GM21526 (cell line): ENCODE data around the gene MFSD6L.

Experiments used
- ATAC-seq: cut with Tn5 transposase; IDR thresholded peaks from one replicate; pipeline ENCODE4 v1.9.1; 2021; ENCODE audit warnings: moderate library complexity; ENCODE audit not compliant: unreplicated experiment, low FRiP score

MFSD6L gene

DNA sequence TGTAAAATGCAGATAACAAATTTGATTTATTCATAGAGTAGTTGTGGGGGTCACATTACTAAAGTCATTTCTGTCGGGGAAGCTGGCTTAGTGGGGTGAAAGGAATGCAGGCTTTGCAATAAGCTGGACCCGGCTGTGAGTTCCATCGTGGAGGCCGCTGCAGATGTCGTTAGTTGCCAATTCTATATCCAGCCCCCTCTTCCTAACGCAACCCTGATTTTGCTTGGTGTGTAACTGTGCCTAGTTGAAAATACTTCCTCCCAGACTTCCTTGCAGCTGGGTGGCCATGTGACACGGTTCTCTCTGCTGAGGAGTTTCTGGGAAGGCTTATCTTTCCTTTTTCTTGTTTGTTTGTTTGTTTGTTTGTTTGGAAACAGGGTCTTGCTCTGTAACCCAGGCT is 4.5 kb downstream of the MFSD6L start:
- ATAC-seq: no peak

GRCh38 chr17:8793649-8794048 is 5.5 kb downstream of the MFSD6L start:
- no peak for ATAC-seq

DNA sequence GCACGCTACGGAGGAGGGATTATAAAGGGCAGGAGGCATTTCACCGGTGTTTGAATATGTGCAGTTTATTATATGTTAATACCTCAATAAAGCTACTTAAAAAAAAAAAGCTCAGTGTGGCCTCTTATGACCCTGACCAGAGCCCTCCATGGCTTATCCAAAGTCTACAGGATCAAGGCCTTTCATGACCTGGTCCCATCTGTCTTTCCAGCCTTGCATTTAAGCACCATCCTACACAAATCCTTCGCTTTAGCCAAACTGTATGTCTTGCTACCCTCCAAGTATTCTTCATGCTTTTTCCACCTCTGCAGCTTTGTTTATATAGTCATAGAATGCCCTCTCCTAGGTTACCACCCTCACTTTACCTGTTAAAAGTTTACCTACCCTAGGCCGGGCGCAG is 6.5 kb downstream of the MFSD6L start:
- ATAC-seq: no peak

- no peak for ATAC-seq
Measured at GRCh38 chr17:8791910-8792270, 7.3 kb downstream of the MFSD6L start.

DNA sequence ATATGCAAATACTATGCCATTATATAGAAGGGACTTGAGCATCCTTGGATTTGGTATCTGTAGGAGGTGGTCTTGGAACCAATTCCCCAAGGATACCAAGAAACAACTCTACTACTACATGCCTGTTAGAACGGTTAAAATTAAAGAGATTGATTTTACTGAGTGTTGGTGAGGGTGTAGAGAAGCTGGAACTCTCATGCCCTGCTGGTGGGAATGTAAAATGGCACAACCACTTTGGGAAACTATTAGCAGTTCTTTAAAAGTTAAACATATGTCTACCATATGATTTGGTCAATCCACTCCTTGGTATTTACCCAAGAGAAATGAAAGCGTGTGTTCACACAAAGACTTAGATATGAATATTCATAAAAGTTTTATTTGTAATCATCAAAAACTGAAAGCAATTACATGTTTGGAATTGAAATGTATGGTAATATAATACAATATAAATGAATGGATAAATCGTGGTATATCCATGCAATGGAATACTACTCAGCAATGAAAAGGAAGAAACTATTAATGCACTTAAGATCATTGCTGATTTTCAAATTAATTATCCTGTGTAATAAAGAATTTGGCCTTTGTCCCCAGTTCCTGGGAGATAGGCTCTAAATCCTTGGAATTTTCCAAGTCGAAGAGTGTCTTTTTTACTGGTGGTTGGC is 7.8 kb downstream of the MFSD6L start:
- no peak for ATAC-seq

DNA sequence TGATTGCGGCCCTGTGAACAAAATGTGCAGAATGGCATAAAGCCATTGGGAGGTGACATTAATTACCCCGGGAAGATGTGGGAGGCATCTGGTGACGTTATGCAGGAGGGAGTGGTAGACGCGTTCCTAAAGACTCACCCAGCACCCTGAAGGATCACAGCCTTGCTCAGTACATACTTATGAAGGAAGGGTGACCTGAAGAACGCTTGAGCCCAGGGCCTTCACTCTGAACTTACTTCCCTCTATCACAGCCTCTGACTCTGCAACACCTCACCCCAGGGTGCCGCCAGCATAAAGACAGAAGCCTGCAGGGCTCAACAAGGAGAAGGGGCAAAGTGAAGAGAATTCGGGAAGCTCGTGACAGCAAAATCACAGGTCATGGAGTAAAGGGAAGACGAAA is 9.4 kb downstream of the MFSD6L start:
- no peak for ATAC-seq

GRCh38 chr17:8788998-8789397 is 10.2 kb downstream of the MFSD6L start:
- ATAC-seq: no peak

DNA sequence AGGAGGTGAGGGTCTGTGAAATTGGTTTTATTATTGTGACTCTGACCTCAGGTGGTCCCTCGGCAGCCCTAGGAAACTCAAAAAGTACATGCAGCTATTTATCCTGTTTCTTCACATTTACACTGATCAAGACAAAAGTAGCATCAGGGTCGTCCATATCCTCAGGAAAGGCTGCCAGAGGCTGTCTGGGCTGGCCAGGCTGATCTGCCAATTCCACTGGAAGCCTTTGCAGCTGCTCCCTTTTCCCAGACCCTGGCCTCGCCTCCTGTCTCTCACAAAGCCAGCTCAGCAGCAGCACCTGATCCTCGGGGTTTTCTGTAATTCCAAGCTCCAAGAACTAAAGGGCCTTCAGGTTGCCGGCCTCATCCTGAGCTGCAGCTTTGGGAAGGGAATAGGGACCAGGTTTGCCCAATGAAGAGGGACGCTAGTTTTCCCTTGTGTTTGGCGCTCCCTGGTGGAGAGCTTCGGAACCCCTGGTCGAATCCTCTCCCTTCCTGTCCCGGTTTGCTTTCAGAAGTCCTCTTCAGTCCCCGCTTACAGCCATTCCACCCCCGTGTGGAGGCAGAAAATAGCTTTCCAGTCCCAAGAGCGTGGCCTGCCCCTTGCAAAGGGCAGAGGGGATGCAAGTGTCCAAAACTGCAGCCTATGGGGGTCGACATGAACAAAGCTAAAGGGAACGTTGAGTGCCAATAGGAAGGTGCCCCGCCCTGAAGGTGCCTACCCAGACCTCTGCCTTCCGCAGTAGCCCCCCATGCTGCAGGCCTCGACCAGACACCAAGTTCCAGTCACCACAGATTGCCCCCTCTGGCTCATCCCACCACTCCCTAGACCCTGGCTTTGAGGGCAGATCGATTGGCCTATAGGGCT is 13.4 kb downstream of the MFSD6L start:
- no peak for ATAC-seq

DNA sequence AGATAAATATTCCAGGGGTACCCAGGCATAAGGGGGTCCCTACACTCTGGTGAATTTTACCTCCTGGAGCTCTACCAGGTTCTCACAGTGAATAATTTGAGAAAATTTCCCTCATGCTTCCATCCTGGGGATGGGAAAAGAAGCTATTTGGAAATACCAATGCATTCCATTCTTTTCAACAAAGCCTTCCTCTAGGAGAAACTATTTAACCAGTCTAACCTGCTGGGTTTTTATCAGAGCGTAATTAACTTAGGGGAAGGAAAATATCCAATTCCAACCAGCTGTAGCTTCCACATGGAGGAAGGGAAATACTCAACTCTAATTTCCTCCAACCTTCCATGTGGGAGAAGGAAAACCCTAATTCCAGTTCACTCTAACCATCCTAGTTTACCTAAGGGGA is 17.0 kb downstream of the MFSD6L start:
- no peak for ATAC-seq

DNA sequence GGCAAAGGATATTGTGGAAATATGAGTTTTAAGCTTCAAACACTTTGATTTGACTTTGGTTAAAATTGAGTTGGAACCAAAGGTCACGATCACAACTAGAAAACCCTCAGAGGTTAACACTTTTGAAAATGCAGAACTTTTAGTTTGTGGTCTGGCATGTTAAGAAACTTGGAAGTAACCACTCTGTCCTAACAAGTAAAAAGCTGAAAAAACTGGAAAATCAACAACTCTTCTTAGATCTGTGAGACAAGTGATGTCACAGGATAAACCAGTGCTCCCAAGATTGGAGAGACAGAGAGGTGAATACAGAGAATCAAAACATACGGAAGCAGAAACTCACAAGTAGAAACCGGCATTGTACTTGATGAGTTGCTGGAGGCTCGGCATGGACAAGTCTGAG is 17.4 kb downstream of the MFSD6L start:
- ATAC-seq: no peak

DNA sequence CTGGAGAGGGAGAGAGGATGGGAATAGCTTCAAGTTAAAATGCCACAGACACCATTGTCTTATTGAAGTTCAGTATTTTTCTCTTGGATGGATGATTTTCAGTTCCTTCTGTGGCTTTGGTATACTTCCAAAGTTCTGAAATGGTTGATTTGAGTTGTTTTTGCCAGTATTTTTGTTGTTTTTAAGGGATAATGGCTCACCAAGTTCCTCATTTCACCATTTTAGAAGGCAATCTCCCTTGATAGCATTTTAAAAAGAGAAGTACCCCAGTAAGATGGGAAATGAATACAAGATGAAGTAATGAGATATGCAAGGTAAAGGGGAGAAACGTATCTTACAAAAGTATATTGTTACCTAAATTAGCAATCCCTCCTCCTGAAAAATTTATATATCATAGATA is 22.3 kb downstream of the MFSD6L start:
- no peak for ATAC-seq

GRCh38 chr17:8776248-8776647 is 22.9 kb downstream of the MFSD6L start:
- no peak for ATAC-seq

DNA sequence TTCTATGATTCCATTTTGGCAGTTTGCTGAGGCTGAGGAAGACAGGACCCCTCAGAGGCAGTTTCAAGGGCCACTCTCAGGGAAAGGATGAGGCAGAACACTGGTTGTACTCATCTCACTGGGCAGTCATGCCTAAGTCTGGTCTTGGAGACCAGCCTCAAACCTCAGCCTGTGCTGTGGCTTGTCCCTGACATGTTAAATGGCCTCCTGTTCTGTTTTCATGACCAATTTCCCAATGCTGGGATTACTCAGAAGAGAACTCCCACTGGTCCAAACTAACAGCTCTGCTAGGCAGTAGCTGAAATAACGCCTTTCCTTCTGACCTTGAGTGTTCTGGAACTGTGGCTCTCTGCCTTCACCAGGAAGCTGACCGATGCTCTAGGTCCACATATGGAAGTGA is 32.4 kb downstream of the MFSD6L start:
- no peak for ATAC-seq

DNA sequence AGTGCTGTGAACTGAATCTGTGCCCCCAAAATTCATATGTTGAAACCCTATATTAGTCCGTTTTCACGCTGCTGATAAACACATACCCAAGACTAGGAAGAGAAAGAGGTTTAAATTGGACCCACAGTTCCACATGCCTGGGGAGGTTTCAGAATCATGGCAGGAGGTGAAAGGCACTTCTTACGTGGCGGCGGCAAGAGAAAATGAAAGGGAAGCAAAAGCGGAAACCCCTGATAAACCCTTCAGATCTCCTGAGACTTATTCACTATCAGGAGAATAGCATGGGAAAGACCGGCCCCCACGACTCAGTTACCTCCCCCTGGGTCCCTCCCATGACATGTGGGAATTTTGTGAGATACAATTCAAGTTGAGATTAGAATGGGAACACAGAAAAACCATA is 37.2 kb downstream of the MFSD6L start:
- no peak for ATAC-seq

DNA sequence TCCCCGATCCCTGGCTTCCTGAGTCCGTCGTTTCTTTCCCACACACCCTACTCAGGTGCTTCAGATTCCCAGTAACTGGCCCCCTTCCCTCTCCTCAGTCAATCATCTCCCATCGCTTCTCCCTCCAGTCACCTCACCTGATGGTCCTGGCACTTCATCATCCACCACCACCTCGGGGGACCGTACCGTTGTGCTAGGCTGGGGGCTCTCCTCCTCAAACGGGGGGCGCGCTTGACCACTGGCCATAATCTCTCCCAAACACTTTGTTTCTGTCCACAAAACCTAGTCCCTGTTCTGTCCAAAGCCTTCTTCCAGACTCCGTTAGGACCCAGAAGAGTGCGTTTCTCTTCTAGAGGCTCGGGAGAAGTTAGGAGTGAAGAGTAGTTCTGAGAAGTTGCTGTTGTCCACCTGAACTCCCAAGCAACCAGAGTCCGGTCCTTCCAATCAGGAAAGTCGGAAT is 41.0 kb downstream of the MFSD6L start, which contains the start of gene SPDYE4:
SPDYE4 (minus strand) TSS at position 410 of the 460 bp plus-strand sequence; CDS start at position 246, 164 bp downstream.
- no peak for ATAC-seq

- no peak for ATAC-seq
Measured at GRCh38 chr17:8757189-8757588, 42.0 kb downstream of the MFSD6L start.

- ATAC-seq: no peak
Measured at GRCh38 chr17:8755590-8756255, 43.4 kb downstream of the MFSD6L start.

- ATAC-seq: no peak
Measured at GRCh38 chr17:8754890-8755289, 44.3 kb downstream of the MFSD6L start.

DNA sequence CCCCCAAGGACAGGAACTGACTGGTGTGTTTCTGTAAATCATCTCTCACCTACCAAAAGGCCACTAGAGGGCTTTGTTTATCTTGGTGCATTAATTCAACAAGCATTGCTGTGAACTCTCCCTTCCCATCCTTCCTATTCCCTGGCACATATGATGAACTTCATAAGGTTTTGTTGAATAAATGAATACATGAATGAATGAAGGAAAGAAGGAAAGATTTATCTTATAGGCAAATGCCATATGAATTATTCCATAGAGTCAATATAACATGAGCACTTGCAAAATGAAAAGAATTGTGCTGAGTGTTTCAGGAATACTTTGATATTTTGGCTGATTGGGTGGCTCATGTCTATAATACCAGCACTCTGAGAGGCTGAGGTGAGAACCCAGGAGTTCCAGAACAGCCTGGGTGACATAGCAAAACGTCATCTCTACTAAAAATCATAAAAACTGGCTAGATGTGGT is 45.2 kb downstream of the MFSD6L start:
- ATAC-seq: no peak

GRCh38 chr17:8753136-8753975 is 45.8 kb downstream of the MFSD6L start:
- no peak for ATAC-seq
